OCI-LY3 (cell line): ENCODE results near the gene SGPP2.

Experiments
- H2AFZ ChIP-seq: fragments of 200-600, 300-600 bp; shearing (Covaris generic); 2 replicates; pipeline ENCODE4 v1.6.0; 2014; ENCODE audit warnings: antibody characterized with exemption, low read depth, low read length
- H3K27ac ChIP-seq: fragments of 200-600, 300-600 bp; sonication (generic); 2 replicates; pipeline ENCODE4 v1.5.1; 2014; ENCODE audit warnings: mild to moderate bottlenecking, low read length, moderate library complexity, mixed read lengths
- H3K27me3 ChIP-seq: fragments of 200-600, 300-600 bp; sonication (generic); 2 replicates; pipeline ENCODE4 v1.6.1; 2014; ENCODE audit warnings: low read depth, low read length, mixed read lengths
- H3K36me3 ChIP-seq: fragments of 200-600, 300-600 bp; sonication (generic); replicated peaks from 2 replicates; pipeline ENCODE3; 2014; ENCODE audit warnings: low read depth, low read length, mixed read lengths
- H3K4me1 ChIP-seq: fragments of 300-600, 200-600 bp; sonication (generic); 2 replicates; pipeline ENCODE4 v1.6.1; 2014; ENCODE audit warnings: low read length, mixed read lengths
- H3K4me2 ChIP-seq: fragments of 200-600, 300-600 bp; sonication (generic); 2 replicates; pipeline ENCODE4 v1.6.1; 2014; ENCODE audit warnings: low read length, mixed read lengths
- H3K4me3 ChIP-seq: fragments of 300-600, 200-600 bp; sonication (generic); 2 replicates; pipeline ENCODE4 v1.5.1; 2014; ENCODE audit warnings: antibody characterized with exemption, mild to moderate bottlenecking, low read length, moderate library complexity
- H3K79me2 ChIP-seq: fragments of 300-600, 200-600 bp; shearing (Covaris generic); 2 replicates; pipeline ENCODE4 v1.6.1; 2014; ENCODE audit warnings: mild to moderate bottlenecking, low read length, mixed read lengths
- H3K9ac ChIP-seq: fragments of 300-600, 200-600 bp; shearing (Covaris generic); 2 replicates; pipeline ENCODE4 v1.6.0; 2014; ENCODE audit warnings: mild to moderate bottlenecking, low read length, moderate library complexity
- H3K9me3 ChIP-seq: fragments of 200-600, 300-600 bp; shearing (Covaris generic); 2 replicates; pipeline ENCODE4 v1.6.1; 2014; ENCODE audit warnings: low read length, mixed read lengths; ENCODE audit not compliant: insufficient read depth
- H4K20me1 ChIP-seq: fragments of 200-600, 300-600 bp; sonication (generic); 2 replicates; pipeline ENCODE4 v1.6.1; 2016; ENCODE audit warnings: low read length, mixed read lengths; ENCODE audit not compliant: insufficient read depth
- EZH2phosphoT487 ChIP-seq: fragments of 200-600 bp; shearing (Covaris generic); IDR thresholded peaks from 2 replicates; pipeline ENCODE4 v1.6.1; 2018; ENCODE audit warnings: antibody characterized with exemption, mixed run types, low read depth
- TF ChIP-seq, protein P1 (sequence below): fragments of 200-600, 300-600 bp; sonication (generic); IDR thresholded peaks from 2 replicates; pipeline ENCODE4 v1.5.1; 2014; ENCODE audit warnings: antibody characterized with exemption, low read length, low read depth

SGPP2 gene

DNA sequence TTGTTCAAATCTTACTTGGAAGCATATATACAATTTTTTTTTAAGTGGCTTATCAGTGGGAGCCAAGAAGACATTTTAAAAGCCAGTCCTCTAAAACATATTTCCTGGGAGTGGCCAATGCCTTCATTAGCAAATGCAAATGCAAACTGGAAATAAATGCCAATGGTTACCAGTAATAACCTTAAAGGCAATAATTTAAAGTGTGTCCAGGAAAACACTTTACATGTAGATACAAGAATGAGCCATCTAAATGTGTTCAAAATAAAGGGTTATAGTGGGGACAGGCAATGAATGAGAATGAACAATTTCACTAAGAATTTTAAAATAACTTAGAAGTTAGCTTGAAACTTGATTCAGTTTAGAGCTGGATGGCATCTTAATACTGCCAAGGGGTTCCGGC is 167.3 kb downstream of the SGPP2 start:
- H3K27ac ChIP-seq = no peak overlapping the region
- H3K9me3 ChIP-seq = no peaks in the 10 kb centered on the region
- H3K79me2 ChIP-seq = no peaks in the 10 kb centered on the region
- no peaks in the 10 kb centered on the region for H3K4me1 ChIP-seq
- no peak for TF ChIP-seq EZH2phosphoT487
- TF ChIP-seq, protein P1, sequence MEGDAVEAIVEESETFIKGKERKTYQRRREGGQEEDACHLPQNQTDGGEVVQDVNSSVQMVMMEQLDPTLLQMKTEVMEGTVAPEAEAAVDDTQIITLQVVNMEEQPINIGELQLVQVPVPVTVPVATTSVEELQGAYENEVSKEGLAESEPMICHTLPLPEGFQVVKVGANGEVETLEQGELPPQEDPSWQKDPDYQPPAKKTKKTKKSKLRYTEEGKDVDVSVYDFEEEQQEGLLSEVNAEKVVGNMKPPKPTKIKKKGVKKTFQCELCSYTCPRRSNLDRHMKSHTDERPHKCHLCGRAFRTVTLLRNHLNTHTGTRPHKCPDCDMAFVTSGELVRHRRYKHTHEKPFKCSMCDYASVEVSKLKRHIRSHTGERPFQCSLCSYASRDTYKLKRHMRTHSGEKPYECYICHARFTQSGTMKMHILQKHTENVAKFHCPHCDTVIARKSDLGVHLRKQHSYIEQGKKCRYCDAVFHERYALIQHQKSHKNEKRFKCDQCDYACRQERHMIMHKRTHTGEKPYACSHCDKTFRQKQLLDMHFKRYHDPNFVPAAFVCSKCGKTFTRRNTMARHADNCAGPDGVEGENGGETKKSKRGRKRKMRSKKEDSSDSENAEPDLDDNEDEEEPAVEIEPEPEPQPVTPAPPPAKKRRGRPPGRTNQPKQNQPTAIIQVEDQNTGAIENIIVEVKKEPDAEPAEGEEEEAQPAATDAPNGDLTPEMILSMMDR = no peak
- H4K20me1 ChIP-seq = no peaks in the 10 kb centered on the region
- peaks cover 12% of the 10 kb centered on the region for H3K36me3 ChIP-seq
- H3K9ac ChIP-seq = no peak overlapping the region
- no peak overlapping the region for H3K4me3 ChIP-seq
- no peaks in the 10 kb centered on the region for H3K27me3 ChIP-seq
- H2AFZ ChIP-seq = no peak overlapping the region
- H3K4me2 ChIP-seq = no peak overlapping the region

DNA sequence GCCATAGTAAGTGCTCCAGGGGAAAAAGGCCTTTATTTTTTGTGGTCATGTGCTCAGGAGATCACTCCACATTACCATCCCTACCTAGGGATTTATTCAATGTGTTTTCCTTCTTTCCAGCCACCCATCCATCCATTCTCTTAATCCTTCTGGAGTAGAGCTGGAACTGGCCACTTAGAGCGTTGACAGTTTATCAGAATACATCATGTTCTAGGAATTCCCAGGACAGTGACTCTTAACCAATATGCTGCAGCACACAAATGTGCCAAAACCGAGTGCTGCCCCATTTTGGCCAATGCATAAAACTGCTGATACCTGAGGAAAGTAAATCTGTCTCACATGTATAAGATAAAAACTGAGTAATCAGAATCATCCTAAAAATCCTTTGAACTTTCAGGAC is 167.8 kb downstream of the SGPP2 start:
- Histone ChIP-seq H3K9ac (no peak overlapping the region), H3K9me3 (no peaks in the 10 kb centered on the region), H3K4me1 (no peaks in the 10 kb centered on the region), H3K79me2 (no peaks in the 10 kb centered on the region), H3K27ac (no peak overlapping the region), H2AFZ (no peak overlapping the region), H3K36me3 (peaks cover 12% of the 10 kb centered on the region), H3K4me3 (no peak overlapping the region), H3K4me2 (no peak overlapping the region), H3K27me3 (no peaks in the 10 kb centered on the region), H4K20me1 (no peaks in the 10 kb centered on the region)
- TF ChIP-seq, protein P1 = no peak

DNA sequence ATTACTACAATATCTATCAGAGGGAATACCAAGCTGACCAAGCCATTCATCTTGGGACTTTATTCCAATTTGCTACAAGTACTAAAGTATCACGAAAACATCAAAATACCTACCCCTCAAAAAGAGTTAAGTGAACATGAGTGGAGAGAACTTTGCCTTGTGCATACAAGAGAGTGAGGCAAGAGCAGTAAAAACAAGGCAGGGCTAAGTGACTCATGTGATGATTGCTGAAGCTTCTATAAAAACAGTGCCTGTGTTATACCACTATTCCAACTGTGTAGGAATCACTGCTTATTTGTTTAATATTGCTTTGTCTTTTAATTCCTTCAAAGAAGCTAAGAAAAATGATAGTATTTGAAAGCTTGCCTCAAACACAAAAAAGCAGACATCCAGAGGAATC is 170.3 kb downstream of the SGPP2 start:
- Histone ChIP-seq H3K4me3 (no peak overlapping the region), H3K27me3 (no peaks in the 10 kb centered on the region), H3K27ac (no peak overlapping the region), H3K4me2 (no peak overlapping the region), H2AFZ (no peak overlapping the region), H3K9ac (no peak overlapping the region), H4K20me1 (no peaks in the 10 kb centered on the region), H3K79me2 (no peaks in the 10 kb centered on the region), H3K9me3 (no peaks in the 10 kb centered on the region), H3K4me1 (no peaks in the 10 kb centered on the region), H3K36me3 (peaks cover 17% of the 10 kb centered on the region)
- TF ChIP-seq, protein P1 = no peak

DNA sequence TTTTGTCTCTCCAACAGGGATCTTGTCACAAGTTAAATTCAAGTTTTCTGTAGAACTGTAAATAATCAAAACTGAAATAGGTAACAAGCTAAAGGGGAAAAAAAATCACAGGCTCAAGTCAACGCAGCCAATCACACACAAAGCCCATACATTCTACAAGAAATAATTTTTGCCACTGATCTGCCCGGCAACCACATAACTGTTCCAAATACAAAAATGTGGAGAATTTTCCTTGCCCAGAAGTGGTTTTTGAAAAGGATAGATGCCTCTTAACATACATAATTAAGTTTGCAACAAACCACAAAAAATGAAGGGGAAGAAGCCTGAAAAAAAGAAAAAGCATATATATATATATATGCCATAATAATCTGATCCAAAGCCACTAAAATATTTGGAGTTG is 171.2 kb downstream of the SGPP2 start:
- H3K9me3 ChIP-seq = no peaks in the 10 kb centered on the region
- no peaks in the 10 kb centered on the region for H4K20me1 ChIP-seq
- H3K79me2 ChIP-seq = no peaks in the 10 kb centered on the region
- no peak overlapping the region for H3K27ac ChIP-seq
- no peaks in the 10 kb centered on the region for H3K4me1 ChIP-seq
- peaks cover 17% of the 10 kb centered on the region for H3K36me3 ChIP-seq
- TF ChIP-seq EZH2phosphoT487 = no peak
- TF ChIP-seq, protein P1 = no peak
- no peaks in the 10 kb centered on the region for H3K27me3 ChIP-seq
- no peak overlapping the region for H3K4me2 ChIP-seq
- no peak overlapping the region for H2AFZ ChIP-seq
- H3K9ac ChIP-seq = no peak overlapping the region
- no peak overlapping the region for H3K4me3 ChIP-seq
